HCT116 (cell line): Measurements from ENCODE around the gene ADARB1. TPM values are rescaled to one million over a fixed set of nuclear protein-coding genes. Genes with fewer than 3 reads are reported as not detected.

Source experiments
- ATAC-seq: fragments of 200-7000 bp; cut with Tn5 transposase; 2 replicates; pipeline ENCODE4 v1.9.1; 2020; ENCODE audit warnings: mild to moderate bottlenecking, moderate library complexity
- BruUV-seq: library from RNA; stranded (reverse); fragments of 400-500 nt; replicated peaks from 2 replicates; lab custom pipeline; 2021; lab: Mats Ljungman, UMichigan
- CTCF ChIA-PET: fragments of 300-600 bp; sonication (Branson Sonifier 250); formaldehyde crosslinking; loops from one replicate; lab custom pipeline; 2021; ENCODE audit warnings: antibody characterized with exemption; lab: Charles Lee
- POLR2A ChIA-PET: fragments of 300-600, 350-600 bp; sonication (Branson Sonifier 250); formaldehyde crosslinking; loops from one replicate; lab custom pipeline; 2021; ENCODE audit warnings: antibody characterized with exemption; lab: Charles Lee
- RAD21 ChIA-PET, 2 experiments: fragments of 300-600 bp; sonication (Branson Sonifier 250); formaldehyde crosslinking; loops; one replicate each; lab custom pipeline; 2023; ENCODE audit warnings: low total read pairs in 2 of 2; ENCODE audit not compliant: uncharacterized antibody in 2 of 2, unreplicated experiment in 2 of 2, low non-redundant PET in 1 of 2; lab: Charles Lee
- DNase-seq: peaks from one replicate; pipeline ENCODE4 v3.0.0-alpha.2; 2010; ENCODE audit warnings: low read depth, low spot score
- H2AFZ ChIP-seq: fragments of 200-600 bp; shearing (Covaris generic), sonication (generic); 2 replicates; pipeline ENCODE4 v1.6.1; 2017; ENCODE audit warnings: low read depth, mixed run types, mixed read lengths, antibody characterized with exemption, low read length; ENCODE audit not compliant: poor library complexity, severe bottlenecking
- H3K27ac ChIP-seq: 2 replicates; pipeline ENCODE4 v1.5.1; 2012; ENCODE audit warnings: low read depth, low read length
- H3K27me3 ChIP-seq: fragments of 200-600 bp; sonication (generic); 2 replicates; pipeline ENCODE4 v1.6.1; 2016; ENCODE audit warnings: mixed run types, low read length, mixed read lengths; ENCODE audit not compliant: insufficient read depth
- H3K36me3 ChIP-seq, 2 experiments: fragments of 200-500 bp in 1 of 2; fragments of 200-600 bp in 1 of 2; sonication (Bioruptor generic) in 1 of 2; sonication (generic) in 1 of 2; 2 replicates each; pipeline versions ENCODE4 v1.5.1 to v1.6.1; 2014 to 2016; ENCODE audit warnings: low read length in 2 of 2, inconsistent platforms in 1 of 2, mixed read lengths in 1 of 2, mixed run types in 1 of 2; ENCODE audit not compliant: insufficient read depth in 2 of 2, control insufficient read depth in 1 of 2
- H3K4me1 ChIP-seq, 2 experiments: fragments of 200-600 bp in 1 of 2; sonication (generic) in 1 of 2; 2 replicates each; pipeline versions ENCODE4 v1.5.1 to v1.6.1; 2012 to 2017; ENCODE audit warnings: low read length in 2 of 2, inconsistent platforms in 1 of 2, mild to moderate bottlenecking in 1 of 2, mixed read lengths in 1 of 2, mixed run types in 1 of 2, moderate library complexity in 1 of 2; ENCODE audit not compliant: insufficient read depth in 2 of 2, control insufficient read depth in 1 of 2
- H3K4me2 ChIP-seq: fragments of 200-600 bp; sonication (generic); 2 replicates; pipeline ENCODE4 v1.6.1; 2017; ENCODE audit warnings: mixed run types, low read length, mixed read lengths
- H3K4me3 ChIP-seq, 2 experiments: fragments of 200-600 bp in 1 of 2; sonication (generic) in 1 of 2; replicated peaks in 1 of 2; 2 replicates each; pipeline ENCODE4 v1.5.1; 2011 to 2016; ENCODE audit warnings: low read length in 2 of 2, control low read depth in 1 of 2, low read depth in 1 of 2, mild to moderate bottlenecking in 1 of 2, mixed read lengths in 1 of 2, mixed run types in 1 of 2
- H3K79me2 ChIP-seq: fragments of 200-600 bp; sonication (generic); 2 replicates; pipeline ENCODE4 v1.6.1; 2017; ENCODE audit warnings: mild to moderate bottlenecking, mixed run types, low read length, moderate library complexity, mixed read lengths; ENCODE audit not compliant: insufficient read depth
- H3K9ac ChIP-seq: fragments of 200-600 bp; sonication (generic); 2 replicates; pipeline ENCODE4 v1.6.1; 2016; ENCODE audit warnings: low read length, mixed read lengths
- H3K9me2 ChIP-seq: fragments of 200-600 bp; sonication (generic), shearing (Covaris generic); 2 replicates; pipeline ENCODE4 v1.6.1; 2017; ENCODE audit warnings: mixed run types, mild to moderate bottlenecking, moderate library complexity; ENCODE audit not compliant: insufficient read depth
- H3K9me3 ChIP-seq, 2 experiments: fragments of 200-500 bp in 1 of 2; fragments of 200-600 bp in 1 of 2; sonication (Bioruptor generic) in 1 of 2; sonication (generic) in 1 of 2; 2 replicates each; pipeline ENCODE4 v1.6.1; 2014 to 2017; ENCODE audit warnings: low read length in 2 of 2, mixed read lengths in 2 of 2, inconsistent platforms in 1 of 2, low read depth in 1 of 2, mild to moderate bottlenecking in 1 of 2, mixed run types in 1 of 2, moderate library complexity in 1 of 2; ENCODE audit not compliant: control insufficient read depth in 1 of 2, insufficient read depth in 1 of 2
- H4K20me1 ChIP-seq: fragments of 200-600 bp; sonication (generic), shearing (Covaris generic); 2 replicates; pipeline ENCODE4 v1.6.1; 2017; ENCODE audit warnings: mixed run types, mild to moderate bottlenecking, moderate library complexity; ENCODE audit not compliant: insufficient read depth
- CEBPB ChIP-seq: IDR thresholded peaks from 2 replicates; pipeline ENCODE4 v1.6.1; 2012; ENCODE audit warnings: low read depth
- FOSL1 ChIP-seq: IDR thresholded peaks from 2 replicates; pipeline ENCODE4 v1.6.1; 2012; ENCODE audit warnings: low read depth
- JUND ChIP-seq: IDR thresholded peaks from 2 replicates; pipeline ENCODE4 v1.6.1; 2012
- SRF ChIP-seq: IDR thresholded peaks from 2 replicates; pipeline ENCODE4 v1.6.1; 2012; ENCODE audit warnings: low read depth
- intact Hi-C: fragments of 100-400 bp; cut with micrococcal nuclease; formaldehyde crosslinking; loops from 2 replicates; pipeline ENCODE4 v1.10.0; 2022
- total RNA-seq: library from RNA; stranded (reverse); gene quantifications from one replicate; pipeline ENCODE4 v1.2.1, GENCODE V29; 2021; ENCODE audit not compliant: unreplicated experiment

ADARB1 gene
- total RNA-seq, 1 experiment from 2014 or later: 13.5 TPM

DNA sequence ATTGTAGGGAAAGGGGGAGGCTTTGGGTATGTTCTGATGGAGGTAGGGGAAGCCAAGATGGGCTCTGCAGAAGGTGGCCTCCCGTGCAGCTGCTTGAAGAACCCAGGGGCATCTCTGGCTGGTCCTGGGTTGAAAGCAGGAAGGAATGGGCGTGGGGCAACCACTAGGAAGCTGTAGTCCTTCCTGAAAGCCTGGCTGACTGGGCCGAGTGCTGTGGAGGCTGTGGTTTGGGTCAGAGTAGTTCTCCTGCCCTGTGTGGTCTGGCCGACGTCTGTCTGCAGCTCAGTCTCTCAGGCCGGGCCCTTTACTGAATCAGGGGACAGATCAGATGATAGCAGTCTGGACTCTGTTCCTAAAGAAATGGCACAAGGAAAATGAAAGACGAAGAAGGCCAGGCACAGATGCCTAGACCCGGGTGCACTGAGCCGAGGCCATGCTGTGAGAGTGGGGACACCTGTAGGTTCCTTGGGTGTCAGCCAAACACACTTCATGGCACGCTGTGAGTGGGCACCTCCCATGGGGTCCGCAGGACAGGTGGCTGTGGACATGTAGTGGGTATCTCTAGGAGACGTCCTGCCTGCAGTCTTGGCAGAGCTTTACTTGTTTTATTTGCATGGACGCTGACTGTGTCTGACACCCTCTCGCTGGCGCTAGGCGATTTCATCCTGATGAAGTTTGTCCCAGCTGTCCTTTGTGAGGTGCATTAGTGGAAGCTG lies 126.4 kb downstream of the ADARB1 start:
- DNase-seq: no peak
- Histone ChIP-seq H3K4me3 (no peak overlapping the region), H3K9me2 (no peaks in the 10 kb centered on the region), H3K36me3 (no peaks in the 10 kb centered on the region), H3K27me3 (no peaks in the 10 kb centered on the region), H3K4me2 (no peak overlapping the region), H4K20me1 (no peaks in the 10 kb centered on the region), H3K4me1 (no peaks in the 10 kb centered on the region), H3K27ac (no peak overlapping the region), H3K9ac (no peak overlapping the region), H3K79me2 (no peaks in the 10 kb centered on the region), H3K9me3 (no peaks in the 10 kb centered on the region), H2AFZ (no peak overlapping the region)
- BruUV-seq: no TSS peak
- intact Hi-C loops: no loop called here
- no peak for TF ChIP-seq JUND
- no peak for TF ChIP-seq FOSL1
- CTCF ChIA-PET: no interaction called here
- RAD21 ChIA-PET: no interaction called here
- POLR2A ChIA-PET: no interaction called here
- no peak for ATAC-seq

DNA sequence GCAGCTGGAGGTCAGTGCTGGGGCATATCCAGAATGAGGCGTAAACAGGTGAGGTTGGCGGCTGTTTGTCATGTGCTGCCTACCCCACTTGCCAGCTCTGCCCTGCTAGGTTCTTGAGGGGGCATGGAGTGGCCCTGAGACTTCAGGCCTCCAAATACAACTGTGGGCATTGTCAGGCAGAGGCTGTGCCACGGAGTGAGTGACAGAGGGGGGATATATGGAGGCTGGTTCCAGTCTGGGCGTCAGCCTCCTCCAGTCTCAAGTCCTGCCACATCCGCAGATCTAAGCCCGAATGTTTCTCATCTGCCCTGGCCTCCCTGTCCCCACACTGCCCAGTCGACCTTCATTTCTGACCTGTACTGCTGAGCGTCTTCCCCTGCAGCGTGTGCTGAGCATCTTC lies 128.0 kb downstream of the ADARB1 start:
- Histone ChIP-seq H3K4me2 (no peak overlapping the region), H3K4me1 (no peaks in the 10 kb centered on the region), H3K9me3 (no peaks in the 10 kb centered on the region), H3K9ac (no peak overlapping the region), H3K27ac (no peak overlapping the region), H3K36me3 (no peaks in the 10 kb centered on the region), H2AFZ (no peak overlapping the region), H3K4me3 (no peak overlapping the region), H3K79me2 (no peaks in the 10 kb centered on the region), H4K20me1 (no peaks in the 10 kb centered on the region), H3K27me3 (no peaks in the 10 kb centered on the region), H3K9me2 (no peaks in the 10 kb centered on the region)
- intact Hi-C loops: no loop called here
- CTCF ChIA-PET: no interaction called here
- TF ChIP-seq JUND (no peak), CEBPB (no peak), SRF (no peak)
- POLR2A ChIA-PET: no interaction called here
- no peak for ATAC-seq
- DNase-seq: no peak
- BruUV-seq: no TSS peak
- RAD21 ChIA-PET: no interaction called here
